Measurements from ENCODE around the gene POTEF. TPM values are rescaled to one million over a fixed set of nuclear protein-coding genes. Genes with fewer than 3 reads are reported as not detected.
"Not testable (repeated sequence)": the region's sequence is repeated elsewhere in the genome, so short reads cannot be mapped to it uniquely, and the experiment has no call there.

The POTEF gene
- total RNA-seq, 2 donors from 2014 or later, result not detected

DNA sequence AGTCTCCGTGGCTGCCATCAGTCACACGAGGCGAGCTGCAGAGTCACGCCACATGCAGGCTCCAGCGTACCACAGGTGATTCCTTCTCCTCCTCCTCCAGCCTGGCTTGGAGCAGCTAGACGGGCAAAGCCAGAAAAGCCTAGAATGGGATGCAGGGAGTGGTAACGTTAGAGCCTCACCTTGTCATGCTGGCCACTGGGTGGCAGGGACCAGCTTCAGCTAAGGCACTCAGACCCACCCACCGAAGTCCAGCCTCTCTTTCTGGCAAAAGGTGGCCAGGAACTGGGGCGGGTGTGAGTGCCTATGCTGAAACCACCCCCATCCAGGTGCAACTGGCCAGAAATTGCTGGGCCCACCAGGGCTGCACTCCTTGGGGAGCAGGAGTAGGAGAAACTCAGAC, 1.3 kb downstream of the POTEF start:
- H3K27me3 Mint-ChIP-seq, result peaks cover 9 to 10% of the 10 kb centered on the region in 2 donors
- not testable (repeated sequence) for H3K27ac Mint-ChIP-seq; H3K4me1 Mint-ChIP-seq (ENCODE audit: low read depth in 2 of 2); H3K4me3 Mint-ChIP-seq; H3K9me3 Mint-ChIP-seq; ATAC-seq; H3K36me3 Mint-ChIP-seq; DNase-seq (ENCODE audit: low spot score)

DNA sequence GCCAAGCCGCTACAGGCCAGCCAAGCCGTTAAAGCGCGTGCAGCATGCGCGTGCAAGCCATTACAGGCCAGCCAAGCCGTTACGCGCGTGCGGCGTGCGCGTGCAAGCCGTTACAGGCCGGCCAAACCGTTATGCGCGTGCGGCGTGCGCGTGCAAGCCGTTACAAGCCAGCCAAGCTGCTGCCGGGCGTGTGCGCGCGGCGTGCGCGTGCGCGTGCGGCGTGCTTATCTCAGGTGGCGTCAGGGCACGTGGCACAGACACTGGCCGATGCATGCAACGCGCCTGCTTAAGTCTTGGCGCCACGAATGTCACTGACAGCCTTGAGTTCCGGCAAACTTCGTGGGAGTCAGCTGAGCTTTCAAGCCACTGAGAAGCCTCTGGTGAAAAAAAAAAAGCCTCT, 8.1 kb downstream of the POTEF start:
- not testable (repeated sequence) for DNase-seq (ENCODE audit: low spot score); H3K36me3 Mint-ChIP-seq; H3K9me3 Mint-ChIP-seq; H3K4me3 Mint-ChIP-seq; H3K4me1 Mint-ChIP-seq (ENCODE audit: low read depth in 2 of 2); H3K27ac Mint-ChIP-seq; H3K27me3 Mint-ChIP-seq; ATAC-seq

DNA sequence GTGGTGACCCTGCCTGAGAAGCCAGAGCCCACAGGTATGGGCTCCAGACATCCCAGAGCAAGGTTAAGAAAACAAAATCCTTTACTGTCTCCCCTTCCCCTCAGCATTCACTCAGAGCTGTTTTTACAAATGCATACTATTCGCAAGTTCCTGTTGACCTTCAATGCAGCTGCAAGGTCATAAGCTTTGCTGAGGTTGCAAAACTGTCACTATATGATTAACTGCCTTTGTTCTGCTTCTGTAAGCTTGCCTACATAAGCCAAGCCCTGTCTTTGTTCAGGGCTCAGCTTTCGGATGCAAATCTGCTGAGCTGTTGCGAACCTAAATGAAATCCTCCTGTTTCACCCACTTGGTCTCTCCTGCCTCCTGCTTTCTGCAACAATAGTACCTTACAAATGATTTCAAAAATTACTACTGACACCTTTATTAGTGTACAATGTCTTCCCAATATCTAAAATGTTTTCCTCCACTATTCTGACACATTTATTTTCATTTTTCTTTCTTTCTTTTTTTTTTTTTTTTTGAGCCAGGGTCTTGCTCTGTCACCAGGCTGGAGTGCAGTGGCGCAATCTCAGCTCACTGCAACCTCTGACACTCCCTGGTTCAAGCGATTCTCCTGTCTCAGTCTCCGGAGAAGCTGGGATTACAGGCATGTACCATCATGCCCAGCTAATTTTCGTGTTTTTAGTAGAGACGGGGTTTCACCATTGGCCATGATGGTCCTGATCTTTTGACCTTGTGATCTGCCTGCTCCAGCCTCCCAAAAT, 26.2 kb downstream of the POTEF start:
- H3K27ac Mint-ChIP-seq, ATAC-seq: not testable (repeated sequence)

DNA sequence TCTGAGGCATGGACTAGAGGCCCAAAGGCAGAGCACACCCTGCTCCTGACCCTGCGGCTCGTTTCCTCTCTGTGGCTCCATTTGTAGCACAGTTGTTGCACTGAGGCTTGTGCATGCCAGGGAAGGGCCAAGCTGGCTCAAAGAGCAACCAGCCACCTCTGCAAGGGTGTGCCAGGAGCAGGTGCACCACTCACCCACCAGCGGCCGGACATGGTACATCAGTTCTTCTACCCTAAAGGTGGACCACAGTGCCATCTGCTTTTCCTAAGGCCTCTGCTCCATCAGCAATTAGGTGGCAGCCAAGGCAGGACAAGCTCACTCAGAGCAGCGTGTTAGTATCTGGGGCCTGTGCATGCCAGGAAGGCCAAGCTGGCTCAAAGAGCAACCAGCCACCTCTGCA, 66.4 kb downstream of the POTEF start:
- H3K9me3 Mint-ChIP-seq; H3K27me3 Mint-ChIP-seq; H3K27ac Mint-ChIP-seq; H3K4me1 Mint-ChIP-seq (ENCODE audit: low read depth in 2 of 2); H3K36me3 Mint-ChIP-seq; ATAC-seq; H3K4me3 Mint-ChIP-seq; DNase-seq (ENCODE audit: low spot score): not testable (repeated sequence)

More for the DNA sequence above, 26.2 kb downstream of the POTEF start:
- not testable (repeated sequence) for H3K36me3 Mint-ChIP-seq; DNase-seq (ENCODE audit: low spot score); H3K9me3 Mint-ChIP-seq; H3K4me3 Mint-ChIP-seq; H3K4me1 Mint-ChIP-seq (ENCODE audit: low read depth in 2 of 2); H3K27me3 Mint-ChIP-seq

DNA sequence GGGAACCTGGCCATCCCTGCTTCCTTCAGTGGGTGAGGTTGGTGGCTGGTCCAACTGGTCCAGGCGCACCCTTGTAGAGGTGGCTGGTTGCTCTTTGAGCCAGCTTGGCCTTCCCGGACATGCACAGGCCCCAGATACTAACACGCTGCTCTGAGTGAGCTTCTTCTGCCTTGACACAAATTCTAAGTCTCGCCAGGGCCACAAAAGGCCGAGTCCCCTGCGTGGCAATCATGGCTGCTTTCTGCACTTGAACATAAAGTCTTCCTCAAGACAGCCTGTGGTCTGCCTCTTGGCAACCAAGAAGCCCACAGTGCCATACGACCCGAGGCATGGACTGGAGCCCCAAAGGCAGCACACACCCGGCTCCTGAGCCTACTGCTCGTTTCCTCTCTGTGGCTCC, 69.0 kb downstream of the POTEF start:
- ATAC-seq; H3K36me3 Mint-ChIP-seq; H3K27me3 Mint-ChIP-seq; H3K9me3 Mint-ChIP-seq; H3K4me1 Mint-ChIP-seq (ENCODE audit: low read depth in 2 of 2); H3K27ac Mint-ChIP-seq; H3K4me3 Mint-ChIP-seq; DNase-seq (ENCODE audit: low spot score): not testable (repeated sequence)

DNA sequence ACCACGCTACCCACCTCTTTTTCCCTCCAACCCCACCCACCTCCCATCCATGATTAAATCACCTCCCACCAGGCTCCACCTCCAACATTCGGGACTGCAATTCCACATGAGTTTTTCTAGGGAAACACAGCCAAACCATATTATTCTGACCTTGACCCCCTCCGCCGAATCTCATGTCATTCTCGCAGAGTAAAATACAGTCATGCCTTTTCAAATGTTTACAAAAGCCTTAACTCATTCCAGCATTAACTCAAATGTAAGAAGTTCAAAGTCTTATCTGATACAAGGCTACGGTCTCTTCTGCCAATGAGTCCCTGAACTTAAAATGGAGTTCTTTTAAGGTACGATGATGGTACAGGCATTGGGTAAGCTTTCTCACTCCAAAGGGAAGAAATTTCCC, 72.7 kb downstream of the POTEF start:
- not testable (repeated sequence) for H3K4me1 Mint-ChIP-seq (ENCODE audit: low read depth in 2 of 2); DNase-seq (ENCODE audit: low spot score); ATAC-seq; H3K36me3 Mint-ChIP-seq; H3K4me3 Mint-ChIP-seq; H3K27me3 Mint-ChIP-seq; H3K27ac Mint-ChIP-seq; H3K9me3 Mint-ChIP-seq

DNA sequence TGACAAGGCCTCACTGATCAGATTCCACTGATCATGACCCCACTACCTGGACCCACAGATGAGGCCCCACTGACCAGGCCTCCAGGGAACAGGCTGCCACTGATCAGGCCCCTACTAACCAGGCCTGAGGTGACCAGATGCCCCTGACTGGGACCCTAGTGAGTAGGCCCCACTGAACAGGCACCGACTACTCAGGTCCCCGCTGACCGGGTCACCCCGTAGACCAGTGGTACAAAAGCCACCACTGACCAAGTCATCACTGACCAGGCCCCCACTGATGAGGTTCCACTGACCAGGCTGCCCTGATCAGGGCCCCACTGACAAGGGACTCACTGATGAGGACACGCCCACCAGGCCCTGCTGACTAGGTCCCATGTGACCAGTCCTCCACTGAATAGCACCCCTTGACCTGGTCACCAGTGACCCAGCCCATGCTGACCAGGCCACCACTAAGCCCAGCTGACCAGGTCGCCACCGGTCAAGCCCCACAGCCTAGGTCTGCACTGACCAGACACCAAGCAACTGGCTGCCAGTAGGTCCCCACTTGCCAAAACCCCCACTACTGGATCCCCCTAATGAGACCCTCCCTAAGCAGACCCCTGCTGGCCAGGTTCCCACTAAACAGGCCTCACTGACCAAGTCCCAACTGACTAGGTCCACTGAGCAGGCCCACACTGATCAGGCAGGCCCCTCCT, 75.7 kb downstream of the POTEF start:
- H3K9me3 Mint-ChIP-seq; H3K4me1 Mint-ChIP-seq (ENCODE audit: low read depth in 2 of 2); H3K27ac Mint-ChIP-seq; H3K36me3 Mint-ChIP-seq; DNase-seq (ENCODE audit: low spot score); H3K27me3 Mint-ChIP-seq; H3K4me3 Mint-ChIP-seq: not testable (repeated sequence)
- peak in 1 of 2 donors; percentile 20 for ATAC-seq

DNA sequence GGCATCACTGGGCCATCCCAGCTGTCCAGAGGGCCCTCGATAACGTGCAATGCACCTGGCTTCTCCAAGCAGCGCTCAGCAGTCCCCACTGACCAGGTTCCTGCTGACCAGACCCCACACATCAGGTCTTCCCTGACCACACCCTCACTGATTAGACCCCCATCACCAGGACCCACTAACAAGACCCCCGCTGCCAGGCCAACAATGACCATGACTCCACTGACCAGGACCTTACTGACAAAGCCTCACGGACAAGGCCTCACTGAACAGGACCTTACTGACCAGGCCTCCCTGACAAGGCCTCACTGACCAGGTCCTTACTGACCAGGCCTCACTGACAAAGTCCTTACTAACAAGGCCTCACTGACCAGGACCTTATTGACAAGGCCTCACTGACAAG, 76.6 kb downstream of the POTEF start:
- H3K27me3 Mint-ChIP-seq; ATAC-seq; H3K9me3 Mint-ChIP-seq; DNase-seq (ENCODE audit: low spot score); H3K4me1 Mint-ChIP-seq (ENCODE audit: low read depth in 2 of 2); H3K36me3 Mint-ChIP-seq; H3K27ac Mint-ChIP-seq; H3K4me3 Mint-ChIP-seq: not testable (repeated sequence)

DNA sequence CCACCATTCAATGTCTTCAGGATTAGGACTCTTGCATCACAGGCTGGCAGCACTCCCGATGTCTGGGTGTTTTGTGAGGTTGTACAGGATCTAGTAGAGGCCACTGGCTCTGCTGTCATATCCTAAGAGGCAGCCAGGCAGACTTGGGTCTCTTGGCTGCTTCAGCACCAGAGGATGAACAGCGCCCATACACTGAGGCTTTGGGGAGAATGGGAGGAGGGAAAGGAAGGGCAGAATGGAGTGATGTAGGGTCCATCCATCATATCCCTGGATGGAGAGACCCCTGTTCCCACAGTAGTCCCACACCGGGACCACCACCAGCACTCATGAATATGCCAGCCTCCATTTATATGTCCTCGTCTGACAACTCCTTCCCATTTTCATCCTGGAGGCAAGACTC, 80.6 kb downstream of the POTEF start:
- not testable (repeated sequence) for H3K36me3 Mint-ChIP-seq; H3K4me1 Mint-ChIP-seq (ENCODE audit: low read depth in 2 of 2); H3K27ac Mint-ChIP-seq; DNase-seq (ENCODE audit: low spot score); H3K27me3 Mint-ChIP-seq; H3K4me3 Mint-ChIP-seq; ATAC-seq; H3K9me3 Mint-ChIP-seq

DNA sequence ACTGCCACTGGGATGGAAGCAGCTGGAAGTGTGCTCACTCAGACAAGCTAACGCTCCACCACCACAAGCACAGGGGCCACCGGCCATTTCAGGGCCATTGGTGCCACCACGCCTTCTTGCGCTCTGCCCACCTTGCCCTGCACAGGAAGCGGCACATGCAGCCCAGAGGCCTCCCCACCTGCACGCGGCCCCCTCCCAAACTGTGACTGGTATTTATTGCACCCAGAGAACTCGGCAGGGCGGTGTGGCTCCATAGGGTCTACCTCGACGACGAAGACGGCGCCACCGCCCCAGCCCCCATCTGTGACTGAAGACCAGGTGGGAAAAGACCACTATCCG, 90.8 kb downstream of the POTEF start:
- H3K9me3 Mint-ChIP-seq; H3K4me1 Mint-ChIP-seq (ENCODE audit: low read depth in 2 of 2); H3K36me3 Mint-ChIP-seq; H3K27ac Mint-ChIP-seq; H3K4me3 Mint-ChIP-seq; DNase-seq (ENCODE audit: low spot score); H3K27me3 Mint-ChIP-seq: not testable (repeated sequence)
- ATAC-seq, result peak in 1 of 2 donors; percentile 24

DNA sequence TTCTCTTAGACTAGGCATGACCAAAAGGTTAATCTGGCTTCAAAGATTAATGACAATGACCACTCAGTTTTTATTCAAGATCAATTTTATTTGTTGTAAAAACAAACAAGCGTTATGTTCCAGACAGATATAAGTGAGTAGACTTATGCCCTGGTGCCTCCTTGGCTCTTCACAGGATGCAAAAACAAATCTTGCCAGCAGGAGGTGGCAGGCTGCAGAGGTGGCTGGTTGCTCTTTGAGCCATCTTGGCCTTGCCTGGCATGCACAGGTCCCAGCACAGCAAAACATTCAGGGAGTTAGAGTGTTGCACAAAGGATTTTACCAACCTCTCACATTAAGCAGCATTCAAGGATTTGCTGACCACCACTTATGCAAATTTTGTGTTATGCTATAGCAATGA, 103.1 kb downstream of the POTEF start:
- H3K27me3 Mint-ChIP-seq, result peaks cover 27 to 52% of the 10 kb centered on the region in 2 donors
- H3K36me3 Mint-ChIP-seq; ATAC-seq; H3K9me3 Mint-ChIP-seq; DNase-seq (ENCODE audit: low spot score); H3K4me1 Mint-ChIP-seq (ENCODE audit: low read depth in 2 of 2); H3K27ac Mint-ChIP-seq; H3K4me3 Mint-ChIP-seq: not testable (repeated sequence)

Other genes with a start within 250 kb of the POTEF start
- gene RAB6C, start 149.6 kb downstream of the POTEF start, total RNA-seq, result not detected
- 1 to 10 TPM in 1 of 2 donors, under 1 TPM in 1; 0.83 to 1.7 TPM for gene CCDC74B, start 15.9 kb upstream of the POTEF start, total RNA-seq
- gene SMPD4, start 52.4 kb upstream of the POTEF start, total RNA-seq, result 100 to 1,000 TPM in 1 of 2 donors, 10 to 100 TPM in 1; 84.8 to 122 TPM
- 100 to 1,000 TPM; 179 to 231 TPM for gene MZT2B, start 53.0 kb upstream of the POTEF start, total RNA-seq
- not detected for gene TUBA3E, start 69.2 kb upstream of the POTEF start, total RNA-seq
- gene IMP4, start 213.7 kb upstream of the POTEF start, total RNA-seq, result 100 to 1,000 TPM in 1 of 2 donors, 10 to 100 TPM in 1; 94.1 to 198 TPM
- 100 to 1,000 TPM in 1 of 2 donors, 10 to 100 TPM in 1; 97.9 to 101 TPM for gene PTPN18, start 226.8 kb upstream of the POTEF start, total RNA-seq

All from natural killer cell treated with Interleukin-12 subunit alpha and Interleukin-12 subunit beta and Interleukin-15 and Interleukin-18, amount 100 ng/mL, for 72 hours (primary cell).